Measurements from ENCODE around the gene CRAMP1.
"Not testable (repeated sequence)": the region's sequence is repeated elsewhere in the genome, so short reads cannot be mapped to it uniquely, and the experiment has no call there.

The CRAMP1 gene

GRCh38 chr16:1705324-1705687, 93.1 kb downstream of the CRAMP1 start:
- H3K9me3 ChIP-seq (ENCODE audit: control insufficient read depth, insufficient read depth, low read depth, low read length), result not testable (repeated sequence)
- Histone ChIP-seq H3K4me3 (ENCODE audit: low read depth, low read length) (peak overlapping the region; percentile 94), H3K4me1 (ENCODE audit: control insufficient read depth, insufficient read depth, low read length) (peaks cover 11% of the 10 kb centered on the region; the same call in 1 of the 2 replicates), H3K27ac (ENCODE audit: extremely low read depth, low read depth, low read length) (peak overlapping the region; percentile 83), H3K36me3 (ENCODE audit: control insufficient read depth in 2 of 2, insufficient read depth in 1 of 2, low read length in 2 of 2) (peaks cover 4 to 36% of the 10 kb centered on the region in 2 experiments; a peak in 2 of 3 replicates)
- ChIA-PET CTCF (interaction anchor here (0.6 to 1.4 kb wide), 17 partner anchors 8 to 544 kb away, joined by 3 to 9 read pairs (median 4); partner anchors contain the start of genes JPT2, NUBP2 and SPSB3), POLR2A (interaction anchor here (0.6 to 3.1 kb wide), 20 partner anchors 14 to 977 kb away, joined by 3 to 44 read pairs (median 5); partner anchors contain the start of genes EME2, IFT140, JPT2 and KCTD5)
- peak; percentile 99; the same call in 1 of the 2 replicates for TF ChIP-seq ZNF600 (tag by site-specific recombination; IDR thresholded peaks at IDR 0.05)
- TF ChIP-seq ZBTB17 (tag by site-specific recombination; IDR thresholded peaks at IDR 0.05), result peak; percentile 97
- peak; percentile 100 for TF ChIP-seq ZNF394 (tag by site-specific recombination; IDR thresholded peaks at IDR 0.05; ENCODE audit: borderline replicate concordance)
- peak; percentile 80 for TF ChIP-seq GLIS1 (tag by site-specific recombination; IDR thresholded peaks at IDR 0.05)
- 0 out of 2 replicates have a peak, but pooled peaks have one; percentile 31 for TF ChIP-seq GFI1B (tag by site-specific recombination; IDR thresholded peaks at IDR 0.05)
- peak; percentile 92 for TF ChIP-seq ZNF335 (tag by site-specific recombination; conservative IDR thresholded peaks at IDR 0.05)

- ChIA-PET CTCF (interaction anchor here (0.6 to 1.4 kb wide), 18 partner anchors 8 to 545 kb away, joined by 3 to 9 read pairs (median 4); partner anchors contain the start of genes JPT2, NUBP2 and SPSB3), POLR2A (interaction anchor here (0.6 to 3.1 kb wide), 23 partner anchors 8 to 1027 kb away, joined by 3 to 44 read pairs (median 4); partner anchors contain the start of genes EME2, IFT140, JPT2 and KCTD5)
- no peaks in the 10 kb centered on the region for H3K9me3 ChIP-seq (ENCODE audit: control insufficient read depth, insufficient read depth, low read depth, low read length)
- peak within 1 kb of the TSS; percentile 94 for H3K4me3 ChIP-seq (ENCODE audit: low read depth, low read length)
- peaks cover 11% of the 10 kb centered on the region; the same call in 1 of the 2 replicates for H3K4me1 ChIP-seq (ENCODE audit: control insufficient read depth, insufficient read depth, low read length)
- peaks cover 4 to 31% of the 10 kb centered on the region in 2 experiments; a peak in 2 of 3 replicates for H3K36me3 ChIP-seq (ENCODE audit: control insufficient read depth in 2 of 2, insufficient read depth in 1 of 2, low read length in 2 of 2)
- peak within 1 kb of the TSS; percentile 83 for H3K27ac ChIP-seq (ENCODE audit: extremely low read depth, low read depth, low read length)
- TF ChIP-seq ZNF837 (tag by site-specific recombination; IDR thresholded peaks at IDR 0.05), result peak; percentile 84
- peak; percentile 49; the same call in 1 of the 2 replicates for TF ChIP-seq ZNF324 (tag by site-specific recombination; IDR thresholded peaks at IDR 0.05)
- peak; percentile 82; the same call in 1 of the 2 replicates for TF ChIP-seq ZSCAN16 (tag by site-specific recombination; IDR thresholded peaks at IDR 0.05)
- TF ChIP-seq ZBTB6 (tag by site-specific recombination; IDR thresholded peaks at IDR 0.05), result 0 out of 2 replicates have a peak, but pooled peaks have one; percentile 12
- TF ChIP-seq ZNF121 (tag by site-specific recombination; IDR thresholded peaks at IDR 0.05), result 0 out of 2 replicates have a peak, but pooled peaks have one; percentile 20
- no peak for TF ChIP-seq ZNF175 (tag by site-specific recombination; IDR thresholded peaks at IDR 0.05)
- TF ChIP-seq ZNF623 (tag by site-specific recombination; IDR thresholded peaks at IDR 0.05), result peak; percentile 23; the same call in 1 of the 2 replicates
- TF ChIP-seq ZFP69B (tag by site-specific recombination; IDR thresholded peaks at IDR 0.05), result peak; percentile 22
- TF ChIP-seq OSR2 (tag by site-specific recombination; IDR thresholded peaks at IDR 0.05), result peak; percentile 64
- no peak for TF ChIP-seq REPIN1 (tag by site-specific recombination; IDR thresholded peaks at IDR 0.05; ENCODE audit: low read depth)
- peak; percentile 10; the same call in 1 of the 2 replicates for TF ChIP-seq ZIC2 (tag by site-specific recombination; IDR thresholded peaks at IDR 0.05)
- no peak for TF ChIP-seq ZNF571 (tag by site-specific recombination; IDR thresholded peaks at IDR 0.05)
- peak; percentile 51 for TF ChIP-seq ZNF335 (tag by site-specific recombination; conservative IDR thresholded peaks at IDR 0.05)
- TF ChIP-seq ELK4 (IDR thresholded peaks at IDR 0.05; ENCODE audit: borderline replicate concordance, low read depth, low read length), result peak; percentile 80; the same call in 1 of the 2 replicates
- no peak for TF ChIP-seq ZNF350 (tag by site-specific recombination; IDR thresholded peaks at IDR 0.05)
- TF ChIP-seq SCRT1 (tag by site-specific recombination; IDR thresholded peaks at IDR 0.05; ENCODE audit: borderline replicate concordance), result 0 out of 2 replicates have a peak, but pooled peaks have one; percentile 10
- 0 out of 2 replicates have a peak, but pooled peaks have one; percentile 22 for TF ChIP-seq REST (tag by site-specific recombination; IDR thresholded peaks at IDR 0.05)
- no peak for TF ChIP-seq ZNF133 (tag by site-specific recombination; IDR thresholded peaks at IDR 0.05)
- TF ChIP-seq ZNF146 (tag by site-specific recombination; IDR thresholded peaks at IDR 0.05), result 0 out of 2 replicates have a peak, but pooled peaks have one; percentile 26
- TF ChIP-seq ZNF76 (tag by site-specific recombination; IDR thresholded peaks at IDR 0.05; ENCODE audit: borderline replicate concordance, low read depth), result peak; percentile 93
- TF ChIP-seq RBAK (tag by site-specific recombination; IDR thresholded peaks at IDR 0.05), result no peak
- no peak for TF ChIP-seq ZNF488 (tag by site-specific recombination; IDR thresholded peaks at IDR 0.05)
Measured at GRCh38 chr16:1705688-1706385, 93.7 kb downstream of the CRAMP1 start, which contains the start of gene MAPK8IP3. TSS of gene MAPK8IP3 (plus strand) at chr16:1706195. CDS start at chr16:1706340, 145 bp downstream.
